GM23338 (cell line): ENCODE data around the gene DNAH17. TPM values are rescaled to one million over a fixed set of nuclear protein-coding genes. Genes with fewer than 3 reads are reported as not detected.

Source experiments
- ATAC-seq: fragments of 200-7000 bp; cut with Tn5 transposase; 3 replicates; pipeline ENCODE4 v1.9.1; 2020
- DNase-seq: peaks from one replicate; pipeline ENCODE4 v3.0.0-alpha.2; 2015; ENCODE audit warnings: low spot score
- H2AFZ ChIP-seq: fragments of 200-600 bp; sonication (generic); 2 replicates; pipeline ENCODE4 v1.8.0; 2016; ENCODE audit warnings: antibody characterized with exemption, mild to moderate bottlenecking, moderate library complexity
- H3F3A ChIP-seq: fragments of 200-600 bp; sonication (generic); replicated peaks from 2 replicates; pipeline ENCODE4 v1.8.0; 2017; ENCODE audit warnings: antibody characterized with exemption, mixed run types, low read depth
- H3K27ac ChIP-seq: fragments of 200-600 bp; sonication (generic); 2 replicates; pipeline ENCODE4 v1.6.1; 2016; ENCODE audit warnings: low read depth
- H3K27me3 ChIP-seq: fragments of 200-600 bp; sonication (generic); 2 replicates; pipeline ENCODE4 v1.8.0; 2016; ENCODE audit warnings: mild to moderate bottlenecking, mixed run types, moderate library complexity; ENCODE audit not compliant: insufficient read depth
- H3K36me3 ChIP-seq: fragments of 200-600 bp; sonication (generic); 2 replicates; pipeline ENCODE4 v1.8.0; 2016; ENCODE audit warnings: mild to moderate bottlenecking; ENCODE audit not compliant: insufficient read depth
- H3K4me1 ChIP-seq: fragments of 200-600 bp; sonication (generic); 2 replicates; pipeline ENCODE4 v1.8.0; 2016; ENCODE audit warnings: mild to moderate bottlenecking, moderate library complexity; ENCODE audit not compliant: insufficient read depth
- H3K4me2 ChIP-seq: fragments of 200-600 bp; sonication (generic); 2 replicates; pipeline ENCODE4 v1.7.1; 2017; ENCODE audit warnings: mixed run types
- H3K4me3 ChIP-seq: fragments of 200-600 bp; sonication (generic); 2 replicates; pipeline ENCODE4 v1.6.1; 2016; ENCODE audit warnings: mixed run types
- H3K79me2 ChIP-seq: fragments of 200-600 bp; sonication (generic); replicated peaks from 2 replicates; pipeline ENCODE4 v1.8.0; 2017; ENCODE audit warnings: mild to moderate bottlenecking; ENCODE audit not compliant: insufficient read depth
- H3K9me2 ChIP-seq: fragments of 200-600 bp; sonication (generic); 2 replicates; pipeline ENCODE4 v1.8.0; 2017; ENCODE audit not compliant: insufficient read depth
- H4K20me1 ChIP-seq: fragments of 200-600 bp; sonication (generic); replicated peaks from 2 replicates; pipeline ENCODE4 v1.8.0; 2017; ENCODE audit warnings: mild to moderate bottlenecking; ENCODE audit not compliant: insufficient read depth
- H3K27ac Mint-ChIP-seq: 2 replicates; pipeline ENCODE4 v1.8.0; 2020; ENCODE audit warnings: inconsistent platforms, mild to moderate bottlenecking, moderate library complexity, mixed read lengths
- H3K27me3 Mint-ChIP-seq: 3 replicates; pipeline ENCODE4 v1.8.0; 2022; ENCODE audit warnings: low read depth, mild to moderate bottlenecking, moderate library complexity, mixed read lengths, inconsistent platforms; ENCODE audit not compliant: insufficient read depth, poor library complexity
- H3K36me3 Mint-ChIP-seq: 3 replicates; pipeline ENCODE4 v1.8.0; 2021; ENCODE audit warnings: low read depth, mild to moderate bottlenecking, inconsistent platforms, moderate library complexity, mixed read lengths
- H3K4me1 Mint-ChIP-seq: 3 replicates; pipeline ENCODE4 v1.8.0; 2020; ENCODE audit warnings: mild to moderate bottlenecking, inconsistent platforms, mixed read lengths
- H3K4me3 Mint-ChIP-seq: 3 replicates; pipeline ENCODE4 v1.8.0; 2021; ENCODE audit warnings: moderate library complexity, mild to moderate bottlenecking, inconsistent platforms, mixed read lengths
- H3K9me3 Mint-ChIP-seq: 3 replicates; pipeline ENCODE4 v1.8.0; 2020; ENCODE audit warnings: moderate library complexity, mild to moderate bottlenecking, inconsistent platforms, mixed read lengths
- CTCF ChIP-seq, 2 experiments: fragments of 200-600 bp in 1 of 2; sonication (generic) in 1 of 2; conservative IDR thresholded peaks; 2 replicates each; pipeline versions ENCODE4 v1.5.1 to v1.6.1; 2016 to 2017; ENCODE audit warnings: antibody characterized with exemption in 2 of 2, low read depth in 2 of 2, mild to moderate bottlenecking in 2 of 2, moderate library complexity in 1 of 2
- ETS1 ChIP-seq: IDR thresholded peaks from 2 replicates; pipeline ENCODE4 v1.6.1; 2016; ENCODE audit warnings: antibody characterized with exemption
- EZH2 ChIP-seq: fragments of 200-600 bp; sonication (generic); IDR thresholded peaks from one replicate; pipeline ENCODE4 v1.8.0; 2017; ENCODE audit warnings: antibody characterized with exemption, mild to moderate bottlenecking, low read depth; ENCODE audit not compliant: unreplicated experiment
- EZH2phosphoT487 ChIP-seq: fragments of 200-600 bp; sonication (generic); IDR thresholded peaks from one replicate; pipeline ENCODE4 v1.8.1; 2018; ENCODE audit warnings: antibody characterized with exemption; ENCODE audit not compliant: unreplicated experiment
- JUNB ChIP-seq: IDR thresholded peaks from one replicate; pipeline ENCODE4 v1.6.1; 2016; ENCODE audit warnings: antibody characterized with exemption; ENCODE audit not compliant: unreplicated experiment
- POLR2AphosphoS5 ChIP-seq: IDR thresholded peaks from 2 replicates; pipeline ENCODE4 v1.6.1; 2016; ENCODE audit warnings: antibody characterized with exemption, low read depth
- REST ChIP-seq: IDR thresholded peaks from one replicate; pipeline ENCODE4 v1.6.1; 2018; ENCODE audit warnings: antibody characterized with exemption; ENCODE audit not compliant: unreplicated experiment
- ZNF114 ChIP-seq: fragments of 250-450 bp; sonication (Bioruptor Pico); IDR thresholded peaks from 2 replicates; pipeline ENCODE4 v1.5.0; 2020; ENCODE audit warnings: mild to moderate bottlenecking, moderate library complexity
- ZNF462 ChIP-seq: fragments of 250-450 bp; sonication (Bioruptor Pico); IDR thresholded peaks from 2 replicates; pipeline ENCODE4 v1.5.0; 2020; ENCODE audit warnings: mild to moderate bottlenecking, moderate library complexity
- polyA plus RNA-seq: library from polyadenylated mRNA; unstranded; fragments of >200 nt; fragmentation: Nextera tagmentation; extraction: Ambion mirVana; gene quantifications from 2 replicates; pipeline ENCODE4 v1.2.1, GENCODE V29; 2016
- total RNA-seq: library from RNA; depleted of rRNA; stranded (reverse); fragments of >200 nt; shearing (Covaris generic); gene quantifications from 2 replicates; pipeline ENCODE4 v1.2.3, GENCODE V29; 2014

DNAH17 gene
- total and polyA plus RNA-seq, 2 experiments from 2014 or later, result 0.59 to 2.0 TPM

GRCh38 chr17:78378225-78379130, 198.7 kb downstream of the DNAH17 start, which contains the start of gene PGS1 (continued):
- TF ChIP-seq CTCF (conservative IDR thresholded peaks at IDR 0.05; ENCODE audit: low read depth in 2 of 2), result 0 out of 4 replicates have a peak, but pooled peaks of 1 of the 2 experiments have one; percentile 1

- H3K36me3 ChIP-seq, result no peaks in the 10 kb centered on the region; the same call in 1 of the 2 replicates
- Mint-ChIP-seq H3K4me3 (peak overlapping the region; percentile 99; the same call in 2 of the 3 replicates), H3K27me3 (peaks cover 15% of the 10 kb centered on the region), H3K4me1 (peaks cover 66% of the 10 kb centered on the region), H3K27ac (0 out of 2 replicates have a peak overlapping the region, but pooled peaks have one; percentile 65), H3K9me3 (no peaks in the 10 kb centered on the region), H3K36me3 (peaks cover 13% of the 10 kb centered on the region)
- H4K20me1 ChIP-seq, result peaks cover 36% of the 10 kb centered on the region
- H2AFZ ChIP-seq, result peak overlapping the region; percentile 93
- peaks cover 30% of the 10 kb centered on the region for H3F3A ChIP-seq
- DNase-seq (no peak), ATAC-seq (no peak)
- no peaks in the 10 kb centered on the region for H3K9me2 ChIP-seq
- H3K4me3 ChIP-seq, result peak overlapping the region; percentile 100
- peak overlapping the region; percentile 28; the same call in 1 of the 2 replicates for H3K27ac ChIP-seq
- peaks cover 58% of the 10 kb centered on the region for H3K4me1 ChIP-seq
- H3K4me2 ChIP-seq, result peak overlapping the region; percentile 90
- H3K79me2 ChIP-seq, result peaks cover 43% of the 10 kb centered on the region
- TF ChIP-seq JUNB, result no peak
- TF ChIP-seq POLR2AphosphoS5, result no peak
- TF ChIP-seq ZNF462 (CRISPR knock-in tag), result no peak
- no peak for TF ChIP-seq REST
- no peak for TF ChIP-seq EZH2
- no peak for TF ChIP-seq ZNF114 (CRISPR knock-in tag)
- no peak for TF ChIP-seq ETS1
- no peak for TF ChIP-seq EZH2phosphoT487
- no peaks in the 10 kb centered on the region for H3K27me3 ChIP-seq
These were observed 199.4 kb downstream of the DNAH17 start for GRCh38 chr17:78377858-78378224.
